GM18870 (cell line): ENCODE data around the gene HEXIM1.

ENCODE experiments used
- ATAC-seq: cut with Tn5 transposase; IDR thresholded peaks from one replicate; pipeline ENCODE4 v1.9.1; 2021; ENCODE audit warnings: moderate library complexity; ENCODE audit not compliant: unreplicated experiment

Gene HEXIM1, protein sequence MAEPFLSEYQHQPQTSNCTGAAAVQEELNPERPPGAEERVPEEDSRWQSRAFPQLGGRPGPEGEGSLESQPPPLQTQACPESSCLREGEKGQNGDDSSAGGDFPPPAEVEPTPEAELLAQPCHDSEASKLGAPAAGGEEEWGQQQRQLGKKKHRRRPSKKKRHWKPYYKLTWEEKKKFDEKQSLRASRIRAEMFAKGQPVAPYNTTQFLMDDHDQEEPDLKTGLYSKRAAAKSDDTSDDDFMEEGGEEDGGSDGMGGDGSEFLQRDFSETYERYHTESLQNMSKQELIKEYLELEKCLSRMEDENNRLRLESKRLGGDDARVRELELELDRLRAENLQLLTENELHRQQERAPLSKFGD

DNA sequence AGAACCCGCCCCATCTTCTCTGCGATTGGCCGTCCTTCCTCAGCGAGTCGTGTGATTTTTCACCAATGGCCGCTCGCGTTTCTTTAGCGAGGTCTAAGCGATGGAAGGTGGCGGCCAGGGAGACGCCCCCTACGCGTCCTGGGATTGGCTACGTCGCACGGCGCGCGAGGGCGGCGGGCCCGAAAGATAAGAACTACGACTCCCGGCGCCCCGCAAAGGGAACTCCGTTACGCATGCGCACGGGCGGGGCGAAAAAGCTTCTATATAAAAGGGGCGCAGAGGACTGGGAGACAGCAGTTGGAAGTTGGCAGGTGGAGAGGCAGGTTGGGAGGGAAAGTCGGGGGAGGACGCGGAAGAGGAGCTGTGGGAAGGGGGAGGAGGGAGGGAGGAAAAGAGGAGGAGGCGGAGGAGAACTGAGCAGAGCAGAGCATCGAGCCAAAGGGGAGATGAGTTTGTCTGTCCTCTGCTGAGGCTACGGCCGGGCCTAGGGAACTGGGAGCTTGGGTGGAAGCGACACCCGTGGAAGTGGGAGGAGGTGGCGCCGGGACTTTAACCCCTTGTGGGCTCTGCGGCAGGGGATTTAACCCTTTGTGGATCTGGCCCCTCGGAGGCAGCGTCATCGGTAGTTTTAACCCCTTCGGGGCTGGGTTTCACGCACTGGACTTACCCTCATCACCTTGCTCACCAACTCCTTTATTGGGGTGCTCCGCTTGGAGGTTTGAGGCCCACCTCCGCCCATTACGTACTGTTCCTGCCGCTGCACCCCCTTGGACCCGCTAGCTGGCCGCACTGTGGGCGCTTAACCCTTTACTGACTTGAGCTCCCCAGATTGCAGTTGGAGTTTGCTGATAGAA, at the start of gene HEXIM1:
Gene HEXIM1, plus strand, starts transcription at position 293 of the 854 bp plus-strand sequence. CDS start 716 bp downstream, outside the sequence.
- ATAC-seq = peak; percentile 44

DNA sequence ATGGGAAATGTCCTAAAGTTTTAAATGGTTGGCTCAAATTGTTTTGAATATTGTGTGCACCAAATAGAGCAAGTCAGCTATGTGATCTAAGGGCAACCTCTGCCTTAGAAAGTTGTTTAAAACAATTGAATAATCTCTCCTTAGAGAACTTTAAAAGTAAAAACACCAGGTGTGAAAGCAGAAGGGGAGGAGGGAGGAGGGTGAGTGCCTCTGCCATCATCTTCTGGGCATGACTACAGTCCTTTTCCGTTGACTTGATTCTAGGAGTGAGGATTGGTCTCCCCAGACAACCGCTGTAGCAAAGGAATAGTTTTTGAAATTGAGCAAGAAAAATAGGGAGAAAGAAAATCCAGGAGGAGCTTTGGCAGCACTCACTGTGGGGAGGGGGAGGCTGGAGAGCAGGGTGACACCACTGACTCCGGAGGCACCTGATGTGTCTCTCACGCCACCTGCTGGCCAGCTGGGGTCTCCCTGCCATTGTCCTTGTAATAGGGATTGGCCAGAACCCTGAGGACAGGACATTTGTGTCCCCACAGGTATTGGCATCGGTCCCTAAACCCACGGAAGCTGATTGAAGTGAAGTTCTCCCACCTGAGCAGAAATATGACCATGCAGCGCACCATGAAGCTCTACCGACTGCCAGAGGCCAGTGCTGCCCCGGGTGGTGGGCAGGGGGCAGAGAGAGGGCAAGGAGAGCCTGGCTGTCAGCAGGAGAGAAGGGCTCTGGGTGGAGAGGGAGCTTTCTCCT, 49.2 kb upstream of the HEXIM1 start:
- ATAC-seq = no peak

DNA sequence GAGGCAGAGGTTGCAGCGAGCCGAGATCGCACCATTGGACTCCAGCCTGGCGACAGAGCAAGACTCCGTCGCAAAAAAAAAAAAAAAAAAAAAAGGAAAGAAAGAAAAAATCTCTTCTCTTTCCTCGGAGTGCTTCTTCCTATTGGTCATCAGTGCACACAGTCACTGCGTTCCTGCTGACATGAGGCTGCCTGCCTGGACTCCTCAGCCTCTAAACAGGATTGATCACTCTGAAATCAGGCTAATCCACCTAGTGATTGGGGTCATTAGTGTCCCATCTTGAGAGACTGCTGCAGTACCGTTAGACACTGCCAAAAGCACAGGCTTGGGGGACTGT, 46.8 kb upstream of the HEXIM1 start:
- ATAC-seq = no peak

DNA sequence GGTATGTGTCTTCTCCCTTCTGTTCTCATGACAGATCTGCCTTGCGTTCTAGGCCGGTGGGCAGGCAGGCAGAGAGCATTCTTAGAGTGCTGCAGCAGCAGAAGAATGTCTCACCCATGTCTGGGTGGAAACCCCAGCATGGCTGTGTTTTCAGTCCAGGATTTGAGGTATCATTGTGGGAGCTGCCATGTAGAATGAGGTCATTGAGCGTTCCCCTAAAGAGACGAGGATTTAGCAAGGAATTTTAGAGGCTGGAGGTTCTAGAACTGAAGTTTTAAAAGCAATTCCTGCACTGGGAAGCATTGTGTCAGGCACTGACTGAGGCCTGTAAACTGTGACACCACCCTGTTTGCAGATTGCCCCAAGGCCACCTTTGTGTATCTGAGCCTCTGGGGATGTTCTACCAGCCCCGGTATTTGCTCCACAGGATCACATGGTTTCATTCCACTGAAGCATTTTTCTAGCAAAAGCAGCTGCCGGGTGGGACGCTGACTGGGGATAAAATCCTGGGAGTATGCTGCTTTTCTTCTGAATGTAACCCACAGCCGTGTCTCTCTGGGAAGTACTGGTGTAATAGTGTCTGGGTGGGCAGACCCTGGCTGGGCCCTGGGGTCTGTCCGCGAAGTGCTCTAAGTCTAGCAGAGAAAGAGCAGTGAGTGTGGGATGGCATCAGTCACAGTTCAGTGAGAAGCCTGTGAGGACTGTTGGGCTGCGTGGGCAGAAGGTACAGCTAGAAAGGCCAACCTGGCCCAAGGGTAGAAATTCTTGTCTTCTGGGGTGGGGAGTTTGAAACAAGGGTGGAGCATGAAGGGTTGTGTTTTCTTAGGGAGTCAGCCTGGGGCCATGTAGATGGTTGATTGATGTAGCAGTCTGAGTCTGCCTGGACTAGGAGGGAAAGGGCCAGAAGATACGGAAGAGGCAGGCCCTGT, 46.1 kb upstream of the HEXIM1 start:
- ATAC-seq = no peak

DNA sequence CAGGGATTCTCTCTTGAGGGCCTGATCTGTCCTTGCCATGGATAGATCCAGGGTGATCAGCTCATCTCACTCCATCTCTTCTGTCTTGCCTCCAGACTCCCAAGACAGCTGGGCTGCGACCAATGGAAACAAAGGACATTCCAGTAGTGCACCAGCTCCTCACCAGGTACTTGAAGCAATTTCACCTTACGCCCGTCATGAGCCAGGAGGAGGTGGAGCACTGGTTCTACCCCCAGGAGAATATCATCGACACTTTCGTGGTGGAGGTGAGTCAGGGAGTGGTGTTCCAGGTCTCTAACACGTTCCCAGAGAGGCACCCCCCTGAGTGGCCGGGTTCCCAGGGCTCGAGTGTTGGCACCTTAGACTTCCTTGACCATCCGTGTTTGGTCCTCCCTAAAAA, 45.4 kb upstream of the HEXIM1 start:
- ATAC-seq = no peak

DNA sequence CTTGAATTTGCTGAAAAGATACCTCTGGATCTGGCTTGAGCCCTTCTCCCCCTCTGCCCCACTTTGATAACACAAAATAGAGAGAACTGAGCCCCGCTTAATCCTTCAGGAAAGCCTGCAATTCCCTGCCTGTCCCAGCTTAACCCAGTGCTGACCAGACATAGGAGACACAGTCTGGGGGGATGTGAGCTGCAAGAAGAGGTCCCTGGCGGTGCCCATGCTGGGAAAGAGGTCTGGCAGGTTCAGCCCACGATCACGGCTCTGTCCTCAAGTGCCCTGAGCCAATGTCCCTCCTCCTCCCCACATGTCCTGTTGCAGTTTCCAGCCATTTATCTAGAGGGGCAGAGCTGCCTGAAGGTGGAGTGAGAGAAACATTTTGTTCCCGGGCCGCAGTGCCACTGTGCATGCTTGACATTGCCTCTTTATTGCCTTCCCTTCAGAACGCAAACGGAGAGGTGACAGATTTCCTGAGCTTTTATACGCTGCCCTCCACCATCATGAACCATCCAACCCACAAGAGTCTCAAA, 44.9 kb upstream of the HEXIM1 start:
- no peak for ATAC-seq

DNA sequence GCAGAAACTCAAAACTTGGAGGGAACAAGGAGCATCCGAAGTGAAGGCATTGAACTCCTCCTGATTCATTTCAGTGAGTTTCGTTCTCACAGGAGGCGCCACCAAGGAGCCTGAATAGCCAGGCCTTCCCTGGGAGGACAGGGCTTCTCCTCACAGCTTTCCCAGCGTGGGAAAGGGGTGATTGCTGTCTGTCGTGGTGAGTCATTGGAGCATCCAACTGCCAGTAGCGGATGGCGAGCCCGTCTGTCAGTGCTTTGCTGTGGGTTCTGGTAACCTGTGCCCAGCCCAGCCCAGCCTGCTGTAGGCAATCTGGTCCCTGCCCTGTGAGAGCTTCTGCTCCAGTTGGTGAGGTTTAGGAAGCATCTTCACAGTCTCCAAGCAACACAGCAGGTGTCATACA, 44.2 kb upstream of the HEXIM1 start:
- no peak for ATAC-seq

DNA sequence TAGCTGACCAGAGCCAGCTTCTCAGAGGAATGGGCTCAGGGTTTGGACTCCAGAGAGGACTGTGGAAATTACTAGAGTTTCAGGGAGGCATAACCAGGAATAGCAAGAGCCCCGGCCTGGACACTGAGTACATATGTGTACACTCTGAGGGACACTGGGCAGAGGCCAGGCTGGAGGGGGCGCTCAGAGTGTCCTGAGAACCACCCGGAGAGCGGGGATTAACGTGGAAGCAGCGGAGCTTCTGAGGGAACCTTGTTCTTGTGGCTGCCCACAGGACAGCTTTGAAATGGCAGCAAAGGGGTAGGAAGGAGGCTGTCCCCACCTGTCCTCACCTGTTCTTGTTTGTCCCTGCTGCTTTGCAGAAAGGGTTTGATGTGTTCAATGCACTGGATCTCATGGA, 43.8 kb upstream of the HEXIM1 start:
- ATAC-seq = no peak

DNA sequence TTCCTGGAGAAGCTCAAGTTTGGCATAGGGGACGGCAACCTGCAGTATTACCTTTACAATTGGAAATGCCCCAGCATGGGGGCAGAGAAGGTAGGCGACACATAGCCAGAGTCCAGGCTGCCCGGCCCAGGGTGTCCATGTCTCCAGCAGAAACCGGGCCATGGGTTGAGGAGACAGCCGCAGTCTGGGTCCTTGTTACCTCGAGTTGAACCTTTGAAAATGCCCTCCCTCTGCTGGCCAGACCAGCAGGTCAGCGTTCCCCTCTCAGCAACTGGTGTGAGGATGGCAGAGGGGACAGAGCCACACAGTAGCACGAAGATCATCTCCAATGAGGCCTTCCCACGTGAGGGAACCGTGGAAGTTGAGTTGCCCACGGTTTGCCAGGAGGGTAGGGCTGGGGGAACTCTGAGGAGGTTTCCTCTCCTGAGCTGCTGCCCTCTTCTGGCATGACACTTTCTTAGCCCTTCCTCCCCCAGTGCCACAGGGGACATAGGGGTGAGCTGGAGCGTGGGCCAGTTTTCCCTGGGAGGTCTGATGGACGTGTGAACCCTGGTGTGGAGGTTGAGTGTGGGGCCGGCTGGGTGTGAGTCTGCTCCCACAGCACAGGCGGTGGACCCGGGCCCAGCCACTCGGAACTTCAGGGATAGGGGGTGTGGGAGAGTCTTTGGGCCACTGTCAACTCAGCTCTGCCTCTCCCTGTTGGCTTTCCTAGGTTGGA, 43.2 kb upstream of the HEXIM1 start:
- no peak for ATAC-seq

DNA sequence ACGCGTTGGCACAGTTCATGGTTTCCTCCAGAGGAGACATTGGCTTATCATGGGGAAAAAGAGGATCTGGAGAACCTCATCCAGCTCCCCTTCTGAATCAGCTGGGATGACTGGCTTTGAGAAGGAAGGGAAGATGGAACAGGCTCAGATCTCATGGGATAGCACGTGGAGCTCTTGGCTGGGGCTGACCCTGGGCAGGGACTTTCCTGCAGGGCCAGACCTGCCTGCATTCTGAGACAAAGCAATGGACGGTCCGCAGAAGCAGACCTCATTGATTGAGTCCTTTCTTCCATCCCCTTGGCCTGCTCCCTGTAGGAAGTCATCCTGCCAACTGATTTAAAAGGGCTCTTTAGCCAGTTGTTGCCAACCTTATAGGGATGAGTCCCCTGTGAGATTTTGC, 42.2 kb upstream of the HEXIM1 start:
- no peak for ATAC-seq

DNA sequence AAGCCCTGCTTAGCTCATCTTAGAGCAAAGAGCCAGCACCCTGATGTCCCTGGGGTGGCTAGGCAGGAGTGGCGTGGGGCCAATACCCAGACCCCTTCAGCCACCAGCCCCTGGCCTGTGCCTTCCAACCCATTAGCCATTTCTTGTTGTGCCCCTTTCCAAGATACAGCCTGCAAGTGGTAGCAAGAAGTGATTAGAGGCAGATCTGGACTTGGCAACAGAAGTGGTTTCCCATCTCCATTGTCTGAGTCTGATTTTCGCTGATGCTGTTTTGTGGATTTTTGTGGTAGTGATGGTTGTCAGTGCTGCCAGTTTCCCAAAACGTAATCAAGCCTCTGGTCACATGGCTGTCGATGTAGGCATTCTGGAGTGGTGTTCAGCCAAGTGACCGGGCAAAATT, 41.7 kb upstream of the HEXIM1 start:
- no peak for ATAC-seq

DNA sequence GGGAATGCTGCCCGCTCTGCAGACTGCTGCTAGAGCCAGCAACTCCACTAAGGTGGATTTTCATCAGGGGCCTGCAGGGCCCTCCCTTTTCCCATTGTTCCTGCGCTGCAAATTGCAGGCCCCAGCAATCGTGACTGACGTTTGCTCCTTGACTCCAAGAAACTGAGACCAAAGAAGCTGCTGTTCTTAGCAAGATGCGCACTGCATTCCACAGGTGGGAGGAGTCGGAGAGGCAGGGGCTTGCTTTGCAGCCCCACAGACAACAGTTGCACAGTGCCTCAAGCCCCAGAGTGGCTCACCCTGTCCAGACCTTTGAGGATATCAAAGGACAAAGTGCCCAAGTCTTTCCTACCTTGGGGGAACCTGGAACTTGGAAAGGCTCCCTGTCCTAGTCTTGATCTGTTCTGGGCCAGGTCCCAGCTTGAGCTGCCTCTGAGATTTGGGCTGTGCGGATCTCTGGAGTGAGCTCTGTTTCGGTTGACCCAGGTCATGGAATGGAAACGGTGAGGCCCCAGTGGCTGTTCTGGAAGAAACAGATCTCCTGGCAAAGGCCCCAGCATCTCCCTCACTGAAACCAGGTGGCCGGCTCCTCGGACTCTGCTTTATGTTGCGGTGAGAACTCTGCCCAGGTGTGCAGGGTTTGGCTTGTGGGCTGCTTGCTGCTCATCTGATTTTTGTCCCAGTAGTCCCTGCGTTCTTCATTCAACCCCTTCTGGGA, 40.8 kb upstream of the HEXIM1 start:
- no peak for ATAC-seq

DNA sequence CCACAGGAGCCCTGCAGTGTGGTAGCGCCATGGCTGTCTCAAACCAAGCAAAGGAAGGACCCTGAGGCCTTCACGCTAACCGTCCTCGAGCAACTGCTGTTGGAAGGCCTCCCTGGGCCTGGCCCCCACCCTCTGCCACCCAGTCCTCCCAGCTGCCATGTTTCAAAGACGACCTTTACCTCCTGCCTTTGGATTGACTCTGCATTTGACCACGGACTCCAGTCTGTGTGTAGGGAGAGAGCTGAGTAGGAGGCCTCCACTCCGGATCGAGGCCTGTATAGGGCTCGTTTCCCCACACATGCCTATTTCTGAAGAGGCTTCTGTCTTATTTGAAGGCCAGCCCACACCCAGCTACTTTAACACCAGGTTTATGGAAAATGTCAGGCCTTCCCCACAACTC, 40.2 kb upstream of the HEXIM1 start:
- ATAC-seq = no peak

DNA sequence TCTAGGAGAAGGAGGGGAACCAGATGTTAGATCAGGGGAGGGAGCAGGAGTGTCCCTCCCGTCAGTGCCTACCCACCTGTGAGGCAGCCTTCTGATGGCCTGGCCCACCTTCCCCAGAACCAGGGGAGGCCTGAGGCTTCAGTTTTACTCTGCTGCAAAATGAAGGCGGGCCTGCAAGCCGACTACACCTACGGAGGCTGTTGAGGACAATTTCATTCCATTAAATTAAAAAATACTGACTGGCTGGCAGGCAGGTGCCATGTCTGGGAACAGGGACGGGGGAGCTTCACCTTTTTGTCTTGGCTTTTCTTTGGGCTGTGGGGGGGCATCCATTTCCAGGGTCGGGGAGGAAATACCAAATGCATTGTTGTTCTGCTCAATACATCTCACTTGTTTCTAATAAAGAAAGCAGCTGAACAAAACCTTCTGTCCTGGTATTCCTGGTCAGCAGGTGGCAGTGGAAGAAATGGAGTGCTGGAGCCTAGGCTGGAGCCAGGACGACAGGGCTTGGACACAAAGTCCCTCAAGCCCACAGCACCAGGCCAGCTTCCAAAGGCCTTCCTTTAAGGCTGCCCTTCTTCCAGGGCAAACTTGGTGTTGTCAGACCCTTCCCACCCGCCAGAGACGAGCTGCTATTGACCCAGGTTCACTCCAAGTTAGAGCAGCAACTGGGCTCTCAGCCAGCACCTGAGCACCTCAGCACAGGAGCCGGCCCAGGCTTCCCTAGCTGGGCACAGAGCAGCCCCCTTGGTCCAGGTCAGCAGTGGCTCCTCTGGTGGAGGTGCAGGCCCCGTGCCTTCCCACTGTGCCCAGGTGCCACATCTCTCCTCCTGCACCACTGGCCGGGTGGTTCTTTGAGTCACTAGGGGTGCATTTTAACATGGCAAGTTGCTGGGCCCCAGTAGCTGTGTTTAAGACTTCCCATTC, 39.4 kb upstream of the HEXIM1 start:
- ATAC-seq = no peak

DNA sequence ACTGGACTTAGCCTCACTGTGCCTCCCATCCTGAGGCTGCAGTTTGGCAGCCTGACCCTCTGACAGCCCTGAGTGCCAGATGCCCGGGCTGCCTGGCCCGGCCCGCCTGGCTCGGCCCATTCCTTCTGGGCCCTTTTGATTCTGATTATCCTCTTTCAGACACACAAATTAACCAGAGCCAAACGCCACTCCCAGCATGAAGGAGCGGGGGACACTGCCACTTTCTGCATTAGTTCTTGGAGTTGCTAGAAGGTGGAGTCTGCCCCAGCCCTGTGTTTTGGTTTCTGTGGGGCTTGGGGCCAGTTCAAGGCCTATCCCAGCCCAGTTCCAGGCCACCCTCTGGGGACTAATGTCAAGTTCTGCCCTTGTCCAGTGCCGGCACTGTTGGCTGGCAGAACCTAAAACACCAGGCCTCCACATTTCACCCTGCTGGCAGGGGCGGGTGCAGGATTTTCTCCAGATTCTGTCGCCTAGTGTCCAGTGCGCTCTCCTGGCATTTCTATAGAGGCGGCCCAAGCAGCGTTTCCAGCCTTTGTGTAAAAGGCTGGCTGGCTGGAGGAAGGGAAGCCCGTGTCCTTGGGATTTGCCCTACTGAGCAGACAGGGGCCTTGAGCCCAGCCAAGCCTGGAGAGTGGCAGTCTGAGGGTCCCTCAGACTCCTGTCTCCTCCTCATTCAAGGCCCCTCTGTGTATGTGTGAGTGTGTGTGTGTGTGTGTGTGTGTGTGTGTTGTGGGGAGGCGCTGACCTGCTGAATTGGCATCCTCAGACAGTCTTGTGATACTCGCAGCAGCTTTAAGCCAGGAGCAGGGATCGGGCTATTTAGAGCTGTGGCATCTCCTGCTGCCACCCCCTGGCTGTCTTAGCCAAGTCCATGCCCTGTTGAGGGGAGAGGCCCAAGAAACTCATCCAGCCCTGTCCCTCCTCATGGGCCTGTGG, 37.3 kb upstream of the HEXIM1 start:
- no peak for ATAC-seq

DNA sequence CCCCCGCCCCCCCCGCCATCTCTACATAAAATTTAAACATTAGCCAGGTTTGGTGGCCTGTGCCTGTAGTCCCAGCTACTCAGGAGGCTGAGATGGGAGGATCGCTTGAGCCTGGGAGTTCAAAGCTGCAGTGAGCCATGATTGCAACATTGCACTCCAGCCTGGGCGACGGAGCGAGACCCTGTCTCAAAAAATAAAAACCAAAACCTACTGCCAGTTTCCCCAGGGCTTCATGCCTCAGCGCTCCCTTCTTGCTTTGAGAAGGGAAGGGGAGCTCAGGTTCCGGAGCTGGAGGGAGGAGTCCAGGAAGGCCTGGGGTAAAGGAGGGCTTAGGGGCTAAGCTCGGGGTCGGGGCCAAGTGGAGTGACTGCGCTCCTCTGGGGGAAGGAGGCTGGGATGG, 36.4 kb upstream of the HEXIM1 start:
- no peak for ATAC-seq
